H9 (cell line): ENCODE results near the gene MS4A15. TPM values are rescaled to one million over a fixed set of nuclear protein-coding genes. Genes with fewer than 3 reads are reported as not detected.

ENCODE experiments used
- DNase-seq: peaks from one replicate; pipeline ENCODE4 v3.0.0-alpha.2; 2017
- H2AFZ ChIP-seq: one replicate; pipeline ENCODE4 v1.6.1; 2013; ENCODE audit warnings: mild to moderate bottlenecking, low read length, control low read depth, moderate library complexity
- H2AK5ac ChIP-seq: 2 replicates; pipeline ENCODE4 v1.6.1; 2013; ENCODE audit warnings: low read length, control low read depth, mixed read lengths; ENCODE audit not compliant: insufficient read length
- H2BK120ac ChIP-seq: one replicate; pipeline ENCODE4 v1.6.1; 2013; ENCODE audit warnings: low read depth, mild to moderate bottlenecking, low read length, control low read depth, inconsistent platforms; ENCODE audit not compliant: poor library complexity, severe bottlenecking
- H2BK12ac ChIP-seq: 2 replicates; pipeline ENCODE4 v1.6.1; 2013; ENCODE audit warnings: low read length, control low read depth, mixed read lengths, low read depth; ENCODE audit not compliant: insufficient read length
- H2BK15ac ChIP-seq: 2 replicates; pipeline ENCODE4 v1.6.1; 2013; ENCODE audit warnings: low read depth, low read length, control low read depth
- H2BK20ac ChIP-seq: one replicate; pipeline ENCODE4 v1.6.1; 2013; ENCODE audit warnings: low read depth, mild to moderate bottlenecking, low read length, control low read depth, inconsistent platforms; ENCODE audit not compliant: poor library complexity, severe bottlenecking
- H2BK5ac ChIP-seq: 2 replicates; pipeline ENCODE4 v1.6.1; 2013; ENCODE audit warnings: low read length, control low read depth, mixed read lengths; ENCODE audit not compliant: insufficient read length
- H3K14ac ChIP-seq: 2 replicates; pipeline ENCODE4 v1.6.1; 2013; ENCODE audit warnings: low read length, control low read depth; ENCODE audit not compliant: insufficient read depth
- H3K18ac ChIP-seq: 2 replicates; pipeline ENCODE4 v1.6.1; 2013; ENCODE audit warnings: low read depth, mild to moderate bottlenecking, mixed read lengths, low read length, control low read depth; ENCODE audit not compliant: insufficient read length
- H3K23ac ChIP-seq: 2 replicates; pipeline ENCODE4 v1.6.1; 2013; ENCODE audit warnings: low read length, control low read depth, mixed read lengths, low read depth; ENCODE audit not compliant: insufficient read length
- H3K23me2 ChIP-seq: 2 replicates; pipeline ENCODE4 v1.6.1; 2013; ENCODE audit warnings: low read depth, mild to moderate bottlenecking, mixed read lengths, low read length, control low read depth; ENCODE audit not compliant: insufficient read length, poor library complexity, severe bottlenecking
- H3K27ac ChIP-seq: 2 replicates; pipeline ENCODE4 v1.5.1; 2013; ENCODE audit warnings: low read length, control low read depth, mixed read lengths, low read depth; ENCODE audit not compliant: insufficient read length
- H3K27me3 ChIP-seq: 2 replicates; pipeline ENCODE4 v1.6.1; 2013; ENCODE audit warnings: low read length, control low read depth, inconsistent platforms; ENCODE audit not compliant: insufficient read depth
- H3K4ac ChIP-seq: 2 replicates; pipeline ENCODE4 v1.6.1; 2013; ENCODE audit warnings: low read depth, mild to moderate bottlenecking, control low read depth, inconsistent platforms, low read length, moderate library complexity
- H3K4me1 ChIP-seq: 2 replicates; pipeline ENCODE4 v1.6.1; 2013; ENCODE audit warnings: low read length, control low read depth, inconsistent platforms; ENCODE audit not compliant: insufficient read depth
- H3K4me2 ChIP-seq: 2 replicates; pipeline ENCODE4 v1.6.1; 2013; ENCODE audit warnings: low read length, control low read depth, mixed read lengths; ENCODE audit not compliant: insufficient read length, insufficient read depth
- H3K56ac ChIP-seq: 2 replicates; pipeline ENCODE4 v1.6.1; 2013; ENCODE audit warnings: low read depth, mild to moderate bottlenecking, mixed read lengths, low read length, control low read depth; ENCODE audit not compliant: insufficient read length
- H3K79me1 ChIP-seq: 2 replicates; pipeline ENCODE4 v1.6.1; 2013; ENCODE audit warnings: low read depth, mild to moderate bottlenecking, moderate library complexity, low read length, control low read depth, inconsistent platforms; ENCODE audit not compliant: insufficient read depth, poor library complexity, severe bottlenecking
- H3K79me2 ChIP-seq: 2 replicates; pipeline ENCODE4 v1.6.1; 2013; ENCODE audit warnings: low read length, control low read depth, inconsistent platforms; ENCODE audit not compliant: insufficient read depth
- H3K9ac ChIP-seq: 2 replicates; pipeline ENCODE4 v1.6.1; 2013; ENCODE audit warnings: low read length, control low read depth, mixed read lengths; ENCODE audit not compliant: insufficient read length; ENCODE audit errors: extremely low read depth
- H3K9me3 ChIP-seq: one replicate; pipeline ENCODE4 v1.6.1; 2013; ENCODE audit warnings: low read depth, low read length, inconsistent platforms; ENCODE audit not compliant: control insufficient read depth
- H3T11ph ChIP-seq: one replicate; pipeline ENCODE4 v1.6.1; 2013; ENCODE audit warnings: mild to moderate bottlenecking, low read length, control low read depth, inconsistent platforms
- H4K20me1 ChIP-seq: one replicate; pipeline ENCODE4 v1.6.1; 2013; ENCODE audit not compliant: control insufficient read depth, insufficient read length, insufficient read depth
- H4K5ac ChIP-seq: 2 replicates; pipeline ENCODE4 v1.6.1; 2013; ENCODE audit warnings: low read depth, mild to moderate bottlenecking, mixed read lengths, low read length, control low read depth; ENCODE audit not compliant: insufficient read length
- H4K8ac ChIP-seq: replicated peaks from 2 replicates; pipeline ENCODE4 v1.6.1; 2013; ENCODE audit warnings: low read length, control low read depth, mixed read lengths, low read depth; ENCODE audit not compliant: insufficient read length
- H4K91ac ChIP-seq: 2 replicates; pipeline ENCODE4 v1.6.1; 2013; ENCODE audit warnings: low read depth, mild to moderate bottlenecking, moderate library complexity, mixed read lengths, low read length, control low read depth; ENCODE audit not compliant: insufficient read length
- H3K27ac Mint-ChIP-seq, 3 experiments: 2 replicates in 2 of 3; 3 replicates in 1 of 3; pipeline ENCODE4 v1.8.0; 2020 to 2021; ENCODE audit warnings: mixed read lengths in 3 of 3, mild to moderate bottlenecking in 1 of 3, moderate library complexity in 1 of 3
- H3K27me3 Mint-ChIP-seq: 2 replicates; pipeline ENCODE4 v1.8.0; 2021; ENCODE audit warnings: low read depth, mild to moderate bottlenecking, moderate library complexity, mixed read lengths
- H3K36me3 Mint-ChIP-seq, 3 experiments: 2 replicates in 2 of 3; 3 replicates in 1 of 3; pipeline ENCODE4 v1.8.0; 2020 to 2021; ENCODE audit warnings: low read depth in 3 of 3, mixed read lengths in 3 of 3; ENCODE audit not compliant: insufficient read depth in 1 of 3
- H3K4me1 Mint-ChIP-seq, 2 experiments: 2 replicates each; pipeline ENCODE4 v1.8.0; 2020; ENCODE audit warnings: mixed read lengths in 2 of 2
- H3K4me3 Mint-ChIP-seq, 2 experiments: 2 replicates in 1 of 2; 3 replicates in 1 of 2; pipeline ENCODE4 v1.8.0; 2020 to 2021; ENCODE audit warnings: mild to moderate bottlenecking in 2 of 2, mixed read lengths in 2 of 2, moderate library complexity in 1 of 2
- H3K9me3 Mint-ChIP-seq, 2 experiments: 2 replicates in 1 of 2; 3 replicates in 1 of 2; pipeline ENCODE4 v1.8.0; 2020; ENCODE audit warnings: mild to moderate bottlenecking in 2 of 2, mixed read lengths in 2 of 2, moderate library complexity in 1 of 2
- WGBS: extraction: QIAGEN DNeasy Blood & Tissue Kit; methylation state at CpG from one replicate; pipeline ENCODE4 v1.1.7; 2013; ENCODE audit warnings: missing lambda C conversion rate, low lambda C conversion rate, mixed read lengths; ENCODE audit not compliant: insufficient read length; ENCODE audit errors: extremely low coverage; 5-methylcytosine and 5-hydroxymethylcytosine counted together
- total RNA-seq: library from RNA; stranded (reverse); gene quantifications from 2 replicates; pipeline ENCODE4 v1.2.1, GENCODE V29; 2021
- TF ChIP-seq, protein P1 (sequence below): fragments of 200-600 bp; sonication (generic); conservative IDR thresholded peaks from 3 replicates; pipeline ENCODE4 v1.8.0; 2021; ENCODE audit warnings: antibody characterized with exemption, mild to moderate bottlenecking

MS4A15 gene
- total RNA-seq, 1 experiment from 2014 or later: 0.11 TPM

- peaks cover 16% of the 10 kb centered on the region for H3K9me3 ChIP-seq
- WGBS: no CpG with 5 or more reads among the region's 3 CpGs
These were observed 35.9 kb downstream of the MS4A15 start for GRCh38 chr11:60792521-60792920.

More at GRCh38 chr11:60792521-60792920, 35.9 kb downstream of the MS4A15 start:
- no peak overlapping the region for H4K8ac ChIP-seq
- H4K20me1 ChIP-seq: no peaks in the 10 kb centered on the region
- Mint-ChIP-seq H3K27me3 (peaks cover 18% of the 10 kb centered on the region), H3K4me3 (no peak overlapping the region), H3K9me3 (peaks cover 34 to 42% of the 10 kb centered on the region in 2 experiments), H3K27ac (no peak overlapping the region), H3K4me1 (no peaks in the 10 kb centered on the region), H3K36me3 (peaks cover 6 to 16% (median 14%) of the 10 kb centered on the region in 3 experiments)
- H3K23ac ChIP-seq: no peak overlapping the region
- H3K18ac ChIP-seq: no peak overlapping the region
- no peak overlapping the region for H2BK12ac ChIP-seq
- TF ChIP-seq, protein P1, sequence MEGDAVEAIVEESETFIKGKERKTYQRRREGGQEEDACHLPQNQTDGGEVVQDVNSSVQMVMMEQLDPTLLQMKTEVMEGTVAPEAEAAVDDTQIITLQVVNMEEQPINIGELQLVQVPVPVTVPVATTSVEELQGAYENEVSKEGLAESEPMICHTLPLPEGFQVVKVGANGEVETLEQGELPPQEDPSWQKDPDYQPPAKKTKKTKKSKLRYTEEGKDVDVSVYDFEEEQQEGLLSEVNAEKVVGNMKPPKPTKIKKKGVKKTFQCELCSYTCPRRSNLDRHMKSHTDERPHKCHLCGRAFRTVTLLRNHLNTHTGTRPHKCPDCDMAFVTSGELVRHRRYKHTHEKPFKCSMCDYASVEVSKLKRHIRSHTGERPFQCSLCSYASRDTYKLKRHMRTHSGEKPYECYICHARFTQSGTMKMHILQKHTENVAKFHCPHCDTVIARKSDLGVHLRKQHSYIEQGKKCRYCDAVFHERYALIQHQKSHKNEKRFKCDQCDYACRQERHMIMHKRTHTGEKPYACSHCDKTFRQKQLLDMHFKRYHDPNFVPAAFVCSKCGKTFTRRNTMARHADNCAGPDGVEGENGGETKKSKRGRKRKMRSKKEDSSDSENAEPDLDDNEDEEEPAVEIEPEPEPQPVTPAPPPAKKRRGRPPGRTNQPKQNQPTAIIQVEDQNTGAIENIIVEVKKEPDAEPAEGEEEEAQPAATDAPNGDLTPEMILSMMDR: no peak
- no peaks in the 10 kb centered on the region for H3K79me2 ChIP-seq
- no peaks in the 10 kb centered on the region for H3K79me1 ChIP-seq
- H3K14ac ChIP-seq: no peak overlapping the region
- H2BK120ac ChIP-seq: no peak overlapping the region
- H3K4me1 ChIP-seq: no peaks in the 10 kb centered on the region
- no peak overlapping the region for H4K91ac ChIP-seq
- H3K56ac ChIP-seq: no peak overlapping the region
- no peak overlapping the region for H3T11ph ChIP-seq
- no peak overlapping the region for H4K5ac ChIP-seq
- H2BK20ac ChIP-seq: no peak overlapping the region
- no peak overlapping the region for H2AFZ ChIP-seq
- H3K27me3 ChIP-seq: no peaks in the 10 kb centered on the region
- H3K9ac ChIP-seq: no peak overlapping the region
- no peak overlapping the region for H3K27ac ChIP-seq
- H3K4me2 ChIP-seq: no peak overlapping the region
- no peak overlapping the region for H2BK5ac ChIP-seq
- DNase-seq: no peak
- H3K23me2 ChIP-seq: no peaks in the 10 kb centered on the region
- no peak overlapping the region for H3K4ac ChIP-seq
- no peak overlapping the region for H2BK15ac ChIP-seq
- H2AK5ac ChIP-seq: no peak overlapping the region
